HCT116 (cell line): ENCODE measurements around the gene SLC8A1.

Experiments
- ATF3 ChIP-seq: IDR thresholded peaks from 2 replicates; pipeline ENCODE4 v1.6.1; 2012
- CTCF ChIP-seq, 3 experiments: fragments of 200-600 bp in 1 of 3; sonication (generic) in 1 of 3; IDR thresholded peaks in 2 of 3; conservative IDR thresholded peaks in 1 of 3; 2 replicates each; pipeline ENCODE4 v1.5.1; 2012 to 2017; ENCODE audit warnings: low read depth in 2 of 3, low read length in 2 of 3, antibody characterized with exemption in 1 of 3, borderline replicate concordance in 1 of 3, control low read depth in 1 of 3, mild to moderate bottlenecking in 1 of 3, mixed read lengths in 1 of 3, mixed run types in 1 of 3, moderate library complexity in 1 of 3; ENCODE audit not compliant: insufficient read depth in 1 of 3
- EZH2 ChIP-seq: fragments of 200-600 bp; sonication (generic); IDR thresholded peaks from 2 replicates; pipeline ENCODE4 v1.6.1; 2017; ENCODE audit warnings: antibody characterized with exemption, mixed run types
- MAX ChIP-seq: IDR thresholded peaks from 2 replicates; pipeline ENCODE4 v1.6.1; 2012
- POLR2A ChIP-seq: IDR thresholded peaks from 2 replicates; pipeline ENCODE4 v1.7.0; 2011; ENCODE audit warnings: borderline replicate concordance; ENCODE audit not compliant: insufficient read depth, insufficient read length; ENCODE audit errors: extremely low read depth
- POLR2AphosphoS5 ChIP-seq: IDR thresholded peaks from 2 replicates; pipeline ENCODE4 v1.6.1; 2011; ENCODE audit warnings: mild to moderate bottlenecking, low read depth, low read length, moderate library complexity
- RAD21 ChIP-seq: IDR thresholded peaks from 2 replicates; pipeline ENCODE4 v1.6.1; 2012; ENCODE audit warnings: low read depth, mild to moderate bottlenecking
- REST ChIP-seq: IDR thresholded peaks from 2 replicates; pipeline ENCODE4 v1.6.1; 2012; ENCODE audit warnings: low read depth

GRCh38 chr2:40165509-40165844, 286.4 kb downstream of the SLC8A1 start:
- TF ChIP-seq CTCF (IDR thresholded peaks at IDR 0.05 in 2 of 3, conservative IDR thresholded peaks at IDR 0.05 in 1 of 3; ENCODE audit: borderline replicate concordance in 1 of 3, insufficient read depth in 1 of 3, low read depth in 2 of 3, low read length in 2 of 3) (no peak), REST (no peak), POLR2A (no peak), RAD21 (no peak), POLR2AphosphoS5 (no peak), MAX (no peak), EZH2 (no peak), ATF3 (no peak)
